Heart left ventricle (tissue), 16 donors: ENCODE results near the gene DMTF1. TPM values are rescaled to one million over a fixed set of nuclear protein-coding genes. Genes with fewer than 3 reads are reported as not detected.

Experiments used
- ATAC-seq, 4 donors: fragments of 200-7000 bp; cut with Tn5 transposase; one replicate each; pipeline ENCODE4 v1.9.1; 2020 to 2022; ENCODE audit warnings: moderate library complexity in 4 of 4, mild to moderate bottlenecking in 3 of 4, moderate number of reproducible peaks in 1 of 4
- DNase-seq, 5 donors: peaks; one replicate each; pipeline ENCODE4 v3.0.0-alpha.2; 2020
- H3K27ac ChIP-seq, 12 donors: fragments of 200-600 bp; sonication (generic) in 4 of 12; one replicate each; pipeline versions ENCODE4 v1.5.0 to v1.8.0; 2016 to 2022; ENCODE audit warnings: mild to moderate bottlenecking in 2 of 12
- H3K27me3 ChIP-seq, 9 donors: fragments of 200-600 bp; sonication (generic) in 2 of 9; one replicate each; pipeline versions ENCODE4 v1.5.1 to v1.8.0; 2016 to 2022; ENCODE audit warnings: mild to moderate bottlenecking in 3 of 9
- H3K36me3 ChIP-seq, 9 donors: fragments of 200-600 bp; sonication (generic) in 2 of 9; one replicate each; pipeline versions ENCODE4 v1.5.0 to v1.8.0; 2018 to 2022; ENCODE audit warnings: mild to moderate bottlenecking in 2 of 9
- H3K4me1 ChIP-seq, 12 donors: fragments of 200-600 bp; sonication (generic) in 4 of 12; one replicate each; pipeline versions ENCODE4 v1.5.0 to v1.8.0; 2016 to 2022; ENCODE audit warnings: mild to moderate bottlenecking in 3 of 12
- H3K4me3 ChIP-seq, 12 donors: fragments of 200-600 bp; sonication (generic) in 4 of 12; one replicate each; pipeline versions ENCODE4 v1.5.0 to v1.8.0; 2017 to 2022; ENCODE audit warnings: mild to moderate bottlenecking in 9 of 12, moderate library complexity in 4 of 12
- H3K9me3 ChIP-seq, 12 donors: fragments of 200-600 bp; sonication (generic) in 4 of 12; one replicate each; pipeline versions ENCODE4 v1.5.0 to v1.8.0; 2016 to 2022; ENCODE audit warnings: mild to moderate bottlenecking in 1 of 12
- POLR2A ChIP-seq, 2 donors: fragments of 450-650 bp; IDR thresholded peaks; one replicate each; pipeline ENCODE4 v1.6.1; 2017; ENCODE audit warnings: antibody characterized with exemption in 2 of 2, mild to moderate bottlenecking in 2 of 2, moderate library complexity in 2 of 2
- WGBS, 4 donors: extraction: QIAGEN DNeasy Blood & Tissue Kit in 2 of 4; methylation state at CpG; one replicate each; pipeline versions ENCODE4 v1.1.5 to v1.1.7; 2013 to 2018; 5-methylcytosine and 5-hydroxymethylcytosine counted together
- intact Hi-C, 10 donors: fragments of 100-400 bp; cut with DNase I; formaldehyde crosslinking; loops; one replicate each; pipeline versions ENCODE4 v1.11.1 to v1.14.2; 2022
- long read RNA-seq, 3 donors: library from polyadenylated mRNA; unstranded; transcript quantifications; one replicate each; pipeline ENCODE4 v2.0.0, GENCODE V29; 2020 to 2021
- polyA plus RNA-seq, 2 donors: library from polyadenylated mRNA; stranded (reverse); fragments of 200-250 nt; gene quantifications; one replicate each; pipeline ENCODE4 v1.2.3, GENCODE V29; 2013
- total RNA-seq, 9 donors: library from RNA; depleted of rRNA in 2 of 9; stranded (reverse); fragments of >200 nt in 2 of 9; fragmentation: NEBNext Ultra II Directional in 3 of 9; extraction: Animal tissue kit (Norgen Biotek cat#: 25700) in 3 of 9; gene quantifications; one replicate each; pipeline versions ENCODE4 v1.1.0 to v1.2.4, GENCODE V29; 2016 to 2023
- TF ChIP-seq, protein P1 (sequence below), 12 donors: fragments of 200-600 bp; sonication (generic) in 4 of 12; IDR thresholded peaks; one replicate each; pipeline versions ENCODE4 v1.5.0 to v1.8.0; 2018 to 2022; ENCODE audit warnings: antibody characterized with exemption in 12 of 12, mild to moderate bottlenecking in 5 of 12
- donor health status: ischemic (EF 13 %, LVEDD 7.1; RV severe dilation, severe dysfunction).
- donor health status: healthy with polysubstance abuse.
- donor health status: DM: no; HTN: yes; CAD: no.
- donor health status: DM: no; HTN: no; CAD: no.
- donor health status: ischemic (EF 25% LVEDD 6.9; RV normal size, moderate dysfunction).
- donor health status: ischemic (EF 25% LVEDD 5.7; RV mildly dilated, moderate dysfunction).
- donor health status: healthy.
- donor health status: DM: yes; HTN: yes; CAD: no.
- donor health status: ischemic (EF 35%, LVEDD 5.7; RV mildly dilated, moderate dysfunction).
- donor health status: nonischemic (EF 11% LVEDD 7.7; RV severe dilation, severe dysfunction).
- donor health status: DM: yes; HTN: yes; CAD: no.
- donor health status: PGD.
- donor health status: ischemic (EF 29% LVEDD 5.4; RV normal size, mild dysfunction).
- donor health status: nonischemic (EF 23%, LVEDD 6.1; RV moderate dilation, normal function).

Gene DMTF1, protein sequence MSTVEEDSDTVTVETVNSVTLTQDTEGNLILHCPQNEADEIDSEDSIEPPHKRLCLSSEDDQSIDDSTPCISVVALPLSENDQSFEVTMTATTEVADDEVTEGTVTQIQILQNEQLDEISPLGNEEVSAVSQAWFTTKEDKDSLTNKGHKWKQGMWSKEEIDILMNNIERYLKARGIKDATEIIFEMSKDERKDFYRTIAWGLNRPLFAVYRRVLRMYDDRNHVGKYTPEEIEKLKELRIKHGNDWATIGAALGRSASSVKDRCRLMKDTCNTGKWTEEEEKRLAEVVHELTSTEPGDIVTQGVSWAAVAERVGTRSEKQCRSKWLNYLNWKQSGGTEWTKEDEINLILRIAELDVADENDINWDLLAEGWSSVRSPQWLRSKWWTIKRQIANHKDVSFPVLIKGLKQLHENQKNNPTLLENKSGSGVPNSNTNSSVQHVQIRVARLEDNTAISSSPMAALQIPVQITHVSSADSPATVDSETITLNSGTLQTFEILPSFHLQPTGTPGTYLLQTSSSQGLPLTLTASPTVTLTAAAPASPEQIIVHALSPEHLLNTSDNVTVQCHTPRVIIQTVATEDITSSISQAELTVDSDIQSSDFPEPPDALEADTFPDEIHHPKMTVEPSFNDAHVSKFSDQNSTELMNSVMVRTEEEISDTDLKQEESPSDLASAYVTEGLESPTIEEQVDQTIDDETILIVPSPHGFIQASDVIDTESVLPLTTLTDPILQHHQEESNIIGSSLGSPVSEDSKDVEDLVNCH
- total RNA-seq = 10 to 100 TPM; 17.7 to 43.3 (median 22.3) TPM
- polyA plus RNA-seq = 10 to 100 TPM; 13.5 to 21.3 TPM
- long read RNA-seq, donor 1, transcript DMTF1-201 (18 exons, 3,801 nt) = major isoform, 5 of 11 reads
- long read RNA-seq, donor 1, partial matches to known transcripts = 1 of 11 reads
- long read RNA-seq, donor 1, other reads (novel, unspliced or antisense) = 5 of 11 reads
- long read RNA-seq, donor 2, transcript DMTF1-201 (18 exons, 3,801 nt) = major isoform, 6 of 22 reads
- long read RNA-seq, donor 2, partial matches to known transcripts = 9 of 22 reads
- long read RNA-seq, donor 2, other reads (novel, unspliced or antisense) = 7 of 22 reads
- long read RNA-seq, donor 3, partial matches to known transcripts = 1 of 11 reads
- long read RNA-seq, donor 3, other reads (novel, unspliced or antisense) = 8 of 11 reads

DNA sequence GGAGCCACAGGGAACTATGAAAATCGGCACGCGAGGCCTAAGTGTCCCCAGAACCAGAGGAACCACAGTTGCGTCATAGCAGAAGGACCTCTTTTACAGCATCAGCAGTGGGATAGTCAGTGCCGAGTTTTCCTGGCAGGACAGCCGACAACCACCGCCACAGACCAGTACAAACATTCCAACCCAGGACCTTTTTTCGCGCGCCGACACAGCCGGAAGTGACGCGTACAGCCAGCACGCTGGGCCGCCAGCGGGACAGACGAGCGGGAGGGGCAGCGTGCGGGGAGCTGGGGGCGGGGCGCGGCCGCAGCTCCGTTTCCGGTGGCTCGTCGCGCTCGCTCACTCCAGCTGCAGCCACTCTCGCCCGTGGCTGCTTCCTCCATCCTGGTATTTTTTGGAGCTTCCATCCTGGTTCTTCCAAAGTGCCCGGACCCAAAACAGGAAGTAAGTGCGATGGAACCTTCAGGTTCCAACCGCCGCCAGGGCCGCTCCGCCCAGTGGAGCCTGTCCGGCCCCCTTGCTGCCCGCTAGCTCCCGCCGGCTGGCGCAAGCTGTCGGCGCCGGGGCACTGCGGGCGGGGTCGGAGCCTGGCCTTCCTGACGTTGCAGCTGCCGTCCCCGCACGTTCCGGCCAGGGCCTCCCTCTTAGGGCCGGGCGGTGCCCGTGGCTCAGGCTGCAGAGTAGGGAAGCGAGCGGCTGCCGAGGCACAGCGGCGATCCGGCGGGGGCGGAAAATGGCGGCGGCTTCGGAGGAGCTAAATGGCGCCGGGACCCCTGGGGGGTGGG, at the start of gene DMTF1:
TSS of gene DMTF1 (plus strand) at position 342 of the 785 bp plus-strand sequence. CDS start 12,489 bp downstream, outside the sequence.
- DNase-seq (peak; percentile 95 to 97 (median 96)), ATAC-seq (peak; percentile 97 to 98 (median 97))
- intact Hi-C loops = loop anchor here in 8 of 10 donors (2.0 to 10.0 kb wide), 10 partner anchors 65 to 225 kb away; partner anchors contain the start of genes ELAPOR2 (in 5 of the 8), TMEM243 (in 3 of the 8) and CROT (in 2 of the 8)
- peaks cover 7 to 59% (median 44%) of the 10 kb centered on the region in 12 donors for H3K4me1 ChIP-seq
- H3K27ac ChIP-seq = peak within 1 kb of the TSS; percentile 91 to 99 (median 96)
- peak in 1 of 2 donors; percentile 70 for TF ChIP-seq POLR2A (IDR thresholded peaks at IDR 0.05)
- TF ChIP-seq, protein P1, sequence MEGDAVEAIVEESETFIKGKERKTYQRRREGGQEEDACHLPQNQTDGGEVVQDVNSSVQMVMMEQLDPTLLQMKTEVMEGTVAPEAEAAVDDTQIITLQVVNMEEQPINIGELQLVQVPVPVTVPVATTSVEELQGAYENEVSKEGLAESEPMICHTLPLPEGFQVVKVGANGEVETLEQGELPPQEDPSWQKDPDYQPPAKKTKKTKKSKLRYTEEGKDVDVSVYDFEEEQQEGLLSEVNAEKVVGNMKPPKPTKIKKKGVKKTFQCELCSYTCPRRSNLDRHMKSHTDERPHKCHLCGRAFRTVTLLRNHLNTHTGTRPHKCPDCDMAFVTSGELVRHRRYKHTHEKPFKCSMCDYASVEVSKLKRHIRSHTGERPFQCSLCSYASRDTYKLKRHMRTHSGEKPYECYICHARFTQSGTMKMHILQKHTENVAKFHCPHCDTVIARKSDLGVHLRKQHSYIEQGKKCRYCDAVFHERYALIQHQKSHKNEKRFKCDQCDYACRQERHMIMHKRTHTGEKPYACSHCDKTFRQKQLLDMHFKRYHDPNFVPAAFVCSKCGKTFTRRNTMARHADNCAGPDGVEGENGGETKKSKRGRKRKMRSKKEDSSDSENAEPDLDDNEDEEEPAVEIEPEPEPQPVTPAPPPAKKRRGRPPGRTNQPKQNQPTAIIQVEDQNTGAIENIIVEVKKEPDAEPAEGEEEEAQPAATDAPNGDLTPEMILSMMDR (IDR thresholded peaks at IDR 0.05) = peak in 2 of 12 donors; percentile 7 to 24
- H3K9me3 ChIP-seq = no peaks in the 10 kb centered on the region
- 0 to 1% (median 0%) methylated on average over 54 to 71 of the region's 71 CpGs for WGBS, 4 donors
- no peaks in the 10 kb centered on the region for H3K27me3 ChIP-seq
- H3K4me3 ChIP-seq = peak within 1 kb of the TSS; percentile 61 to 89 (median 80)
- peaks cover 0 to 6% (median 0%) of the 10 kb centered on the region in 9 donors for H3K36me3 ChIP-seq

DNA sequence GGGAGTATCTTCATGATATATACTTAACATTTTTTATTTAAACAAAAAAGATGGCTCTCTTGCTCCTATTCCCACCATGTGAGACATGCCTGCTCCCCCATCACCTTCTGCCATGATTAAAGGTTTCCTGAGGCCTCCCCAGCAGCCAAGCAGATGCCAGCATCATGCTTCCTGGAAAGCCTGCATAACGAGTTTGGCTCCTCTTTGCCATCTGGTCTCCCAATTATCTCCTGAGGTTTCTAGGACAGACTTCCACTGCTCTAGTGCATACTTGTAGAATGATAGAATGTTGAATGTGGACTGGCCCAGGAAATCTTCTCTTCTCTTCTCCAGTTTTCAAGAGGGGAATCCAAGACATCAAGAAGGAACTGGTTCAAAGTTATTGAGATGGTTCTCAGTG, 46.9 kb upstream of the DMTF1 start:
- H3K9me3 ChIP-seq = peaks cover 0 to 3% (median 0%) of the 10 kb centered on the region in 12 donors
- no peaks in the 10 kb centered on the region for H3K36me3 ChIP-seq
- no peak overlapping the region for H3K4me3 ChIP-seq
- no peak overlapping the region for H3K27ac ChIP-seq
- WGBS, 4 donors = 41 to 63% (median 56%) methylated on average over 1 of the region's 1 CpG
- intact Hi-C loops = no loop called here
- no peaks in the 10 kb centered on the region for H3K4me1 ChIP-seq
- no peak for ATAC-seq
- no peak for DNase-seq
- no peaks in the 10 kb centered on the region for H3K27me3 ChIP-seq
- no peak for TF ChIP-seq POLR2A (IDR thresholded peaks at IDR 0.05)
- TF ChIP-seq, protein P1 (IDR thresholded peaks at IDR 0.05) = no peak

DNA sequence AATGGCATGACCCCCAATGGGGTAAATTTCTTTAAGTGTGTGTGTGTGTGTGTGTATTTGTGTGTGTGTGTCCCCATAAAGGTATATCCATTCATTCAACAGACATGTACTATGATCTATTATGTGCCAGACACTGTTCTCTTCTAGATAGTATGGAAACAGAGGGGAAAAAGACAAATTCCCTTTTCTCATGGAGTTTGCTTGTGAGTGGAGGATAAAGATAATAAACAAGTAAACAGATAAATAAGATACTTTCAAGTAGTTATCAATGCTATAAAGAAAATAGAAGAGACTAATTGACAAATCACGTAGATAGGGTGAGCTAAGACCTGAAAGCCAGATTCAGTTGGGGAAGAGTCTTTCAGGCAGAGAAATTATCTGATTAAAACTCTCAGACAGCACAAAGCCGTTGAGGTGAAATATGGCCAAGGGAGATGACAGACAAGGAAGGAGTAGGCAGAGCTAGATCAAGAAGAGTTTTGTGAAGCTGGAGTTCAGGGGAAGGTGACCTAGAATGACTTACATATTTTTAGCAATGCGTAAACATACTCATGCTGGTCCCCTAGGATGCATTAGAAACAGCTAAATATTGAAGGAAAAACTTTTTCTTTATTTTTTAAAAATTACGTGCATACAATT, 45.2 kb upstream of the DMTF1 start:
- ATAC-seq = no peak
- H3K27me3 ChIP-seq = no peaks in the 10 kb centered on the region
- no peak overlapping the region for H3K4me3 ChIP-seq
- H3K36me3 ChIP-seq = no peaks in the 10 kb centered on the region
- TF ChIP-seq POLR2A (IDR thresholded peaks at IDR 0.05) = no peak
- TF ChIP-seq, protein P1 (IDR thresholded peaks at IDR 0.05) = no peak
- WGBS, 4 donors = 57 to 68% (median 66%) methylated on average over 4 of the region's 4 CpGs
- no peaks in the 10 kb centered on the region for H3K4me1 ChIP-seq
- no peak overlapping the region for H3K27ac ChIP-seq
- intact Hi-C loops = no loop called here
- DNase-seq = no peak
- peaks cover 0 to 3% (median 0%) of the 10 kb centered on the region in 12 donors for H3K9me3 ChIP-seq
